Measurements from ENCODE around the gene SLC39A10.
"Not testable (repeated sequence)": the region's sequence is repeated elsewhere in the genome, so short reads cannot be mapped to it uniquely, and the experiment has no call there.

SLC39A10 gene, protein sequence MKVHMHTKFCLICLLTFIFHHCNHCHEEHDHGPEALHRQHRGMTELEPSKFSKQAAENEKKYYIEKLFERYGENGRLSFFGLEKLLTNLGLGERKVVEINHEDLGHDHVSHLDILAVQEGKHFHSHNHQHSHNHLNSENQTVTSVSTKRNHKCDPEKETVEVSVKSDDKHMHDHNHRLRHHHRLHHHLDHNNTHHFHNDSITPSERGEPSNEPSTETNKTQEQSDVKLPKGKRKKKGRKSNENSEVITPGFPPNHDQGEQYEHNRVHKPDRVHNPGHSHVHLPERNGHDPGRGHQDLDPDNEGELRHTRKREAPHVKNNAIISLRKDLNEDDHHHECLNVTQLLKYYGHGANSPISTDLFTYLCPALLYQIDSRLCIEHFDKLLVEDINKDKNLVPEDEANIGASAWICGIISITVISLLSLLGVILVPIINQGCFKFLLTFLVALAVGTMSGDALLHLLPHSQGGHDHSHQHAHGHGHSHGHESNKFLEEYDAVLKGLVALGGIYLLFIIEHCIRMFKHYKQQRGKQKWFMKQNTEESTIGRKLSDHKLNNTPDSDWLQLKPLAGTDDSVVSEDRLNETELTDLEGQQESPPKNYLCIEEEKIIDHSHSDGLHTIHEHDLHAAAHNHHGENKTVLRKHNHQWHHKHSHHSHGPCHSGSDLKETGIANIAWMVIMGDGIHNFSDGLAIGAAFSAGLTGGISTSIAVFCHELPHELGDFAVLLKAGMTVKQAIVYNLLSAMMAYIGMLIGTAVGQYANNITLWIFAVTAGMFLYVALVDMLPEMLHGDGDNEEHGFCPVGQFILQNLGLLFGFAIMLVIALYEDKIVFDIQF

DNA sequence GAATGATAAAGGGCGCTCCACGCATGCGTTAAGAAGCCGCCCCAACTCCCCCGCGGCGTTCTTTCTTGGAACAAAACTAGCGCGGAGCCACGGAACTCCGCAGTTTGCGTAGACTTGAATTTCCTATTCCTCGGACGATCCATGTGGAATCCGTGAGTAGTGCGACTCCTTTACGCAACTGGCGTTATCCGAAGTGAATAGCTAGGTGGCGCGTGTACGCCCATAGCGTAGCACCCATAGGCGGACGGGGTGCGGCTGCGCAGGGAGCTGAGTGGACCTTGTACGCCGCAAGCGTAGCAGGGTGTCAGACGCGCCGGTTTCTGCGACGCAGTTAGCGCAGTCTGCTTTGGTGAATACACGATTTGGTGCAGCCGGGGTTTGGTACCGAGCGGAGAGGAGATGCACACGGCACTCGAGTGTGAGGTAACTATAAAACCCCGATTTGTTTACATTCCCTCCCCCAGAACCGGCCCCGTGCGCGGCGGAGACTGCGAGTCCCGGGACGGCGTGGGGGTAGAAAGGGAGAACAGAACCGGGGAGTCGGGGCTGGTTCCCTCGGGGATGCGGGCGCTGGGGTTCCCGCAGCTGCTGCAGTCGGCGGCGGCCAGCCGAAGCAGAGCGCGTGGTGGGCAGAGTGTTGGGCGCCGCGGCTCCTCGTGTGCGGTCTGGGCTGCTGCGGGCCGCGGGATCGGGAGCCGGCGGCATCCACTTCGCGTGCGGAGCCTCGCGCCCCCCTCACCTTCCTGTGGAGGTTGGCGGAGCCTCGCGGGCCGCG, at the start of gene SLC39A10:
SLC39A10 (plus strand) TSS at position 368 of the 775 bp plus-strand sequence. CDS start 22,817 bp downstream, outside the sequence.
- peak; percentile 99 for FAIRE-seq

DNA sequence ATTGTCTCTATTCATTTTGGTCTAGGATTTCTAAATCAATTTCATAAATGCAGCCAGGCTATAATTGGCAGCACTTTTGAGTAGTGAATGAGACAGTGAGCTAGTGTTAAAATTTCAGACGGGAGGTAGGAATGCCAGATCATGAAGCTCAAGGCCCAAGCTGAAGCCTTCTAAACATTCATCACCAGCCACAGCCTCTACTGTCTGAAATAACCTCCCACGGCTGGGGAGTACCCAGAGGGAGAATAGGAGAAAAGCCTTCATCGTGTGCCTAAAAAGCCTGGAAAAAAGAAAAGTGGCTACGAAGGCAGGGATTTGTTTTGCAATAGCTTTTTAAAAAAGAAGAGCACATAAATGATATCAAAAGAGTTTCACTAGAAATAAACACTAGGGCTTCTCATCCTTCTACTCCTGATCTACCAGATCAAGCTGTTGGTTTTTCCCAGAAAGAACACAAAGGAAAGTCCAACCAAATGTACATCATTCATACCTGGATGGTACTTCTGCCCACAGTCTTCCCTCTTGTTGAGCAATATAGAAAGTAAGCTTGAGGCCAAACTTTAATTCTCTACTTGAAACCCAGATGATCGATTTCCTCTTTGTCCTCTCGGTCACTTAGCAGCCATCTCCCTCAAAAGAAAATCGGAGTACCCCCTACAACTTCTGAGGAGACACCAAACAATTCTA, 48.1 kb upstream of the SLC39A10 start:
- no peak for FAIRE-seq

DNA sequence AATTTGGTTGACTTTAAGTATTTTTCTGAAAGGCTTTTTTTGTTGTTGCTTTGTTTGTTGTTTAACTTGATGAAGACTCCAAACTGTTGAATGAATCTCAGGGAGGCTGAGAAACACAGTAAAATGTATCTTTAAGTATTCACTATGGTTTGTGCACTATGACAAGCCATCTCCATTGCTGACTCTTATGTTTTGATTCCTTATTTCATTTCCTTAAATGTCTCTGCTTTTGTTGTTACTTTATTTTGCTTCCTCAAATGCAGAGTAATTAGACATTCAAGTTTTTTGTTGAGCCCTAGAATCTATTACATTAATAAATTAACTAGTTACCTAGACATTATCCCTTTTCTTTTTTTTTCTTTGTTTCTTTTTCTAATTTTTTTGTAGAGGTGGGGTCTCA, 46.3 kb upstream of the SLC39A10 start:
- no peak for FAIRE-seq

DNA sequence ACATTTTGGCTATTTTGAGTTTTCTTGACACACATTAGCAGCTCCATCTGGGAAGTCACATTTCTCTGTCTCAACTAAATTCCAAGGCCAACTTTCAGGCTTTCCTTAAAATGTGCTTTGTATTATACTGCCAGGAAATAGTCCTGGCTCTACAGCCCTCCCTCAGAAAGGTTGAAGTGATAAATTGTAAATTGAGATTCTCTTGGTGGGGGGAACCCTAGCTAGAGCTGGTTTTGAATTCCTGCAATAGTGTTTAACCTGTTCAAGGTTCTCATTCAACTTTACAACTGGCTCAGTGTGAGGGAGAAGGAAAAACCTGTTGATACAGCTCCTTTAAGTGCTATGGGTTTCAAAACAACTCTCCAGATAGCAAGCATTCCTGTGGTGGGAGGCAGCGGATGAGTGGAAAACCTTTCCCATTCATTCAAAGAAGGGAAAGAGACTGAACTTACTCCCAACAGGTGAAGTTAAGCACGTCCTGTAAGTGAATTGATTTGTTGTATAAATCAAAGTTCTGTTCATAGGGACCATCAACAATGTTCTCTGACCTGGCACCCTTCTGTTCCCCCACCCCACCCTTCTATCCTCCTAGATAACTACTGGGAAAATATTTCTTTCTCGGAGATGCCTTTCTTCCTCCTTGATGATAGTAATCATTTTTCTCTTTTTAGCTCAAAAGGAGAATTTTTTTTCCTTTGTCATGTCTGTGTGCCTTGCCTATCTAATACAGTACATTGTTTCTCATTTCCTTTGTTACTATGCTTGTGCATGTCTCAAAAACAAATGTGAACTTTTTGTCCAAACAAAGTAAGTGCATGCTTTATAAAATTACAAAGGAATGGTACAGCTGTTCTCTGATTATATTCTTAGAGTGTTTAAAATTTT, 44.2 kb upstream of the SLC39A10 start:
- FAIRE-seq: no peak

DNA sequence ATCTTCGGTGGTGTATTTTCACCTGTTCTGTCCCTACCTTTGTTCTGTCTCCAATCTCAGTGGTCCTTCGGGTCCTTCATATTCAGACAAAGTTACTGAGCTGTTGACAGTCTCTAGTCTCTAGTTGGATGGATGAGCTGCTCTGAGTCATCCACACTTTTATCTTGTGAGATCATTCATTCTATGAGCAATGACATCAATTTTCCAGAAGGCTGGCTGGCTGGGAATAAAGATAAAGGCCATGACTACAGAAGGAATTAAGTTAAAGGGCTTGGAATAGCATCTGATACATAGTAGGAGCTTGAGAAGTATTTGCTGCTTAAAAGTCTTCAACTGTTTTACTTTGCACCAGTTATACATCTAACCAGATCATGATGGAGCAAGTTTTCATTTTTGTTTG, 43.1 kb upstream of the SLC39A10 start:
- FAIRE-seq: no peak

- FAIRE-seq: no peak
Observed at GRCh38 chr2:195619590-195619989, 37.4 kb upstream of the SLC39A10 start.

- FAIRE-seq: no peak
Observed at GRCh38 chr2:195620501-195620900, 36.5 kb upstream of the SLC39A10 start.

DNA sequence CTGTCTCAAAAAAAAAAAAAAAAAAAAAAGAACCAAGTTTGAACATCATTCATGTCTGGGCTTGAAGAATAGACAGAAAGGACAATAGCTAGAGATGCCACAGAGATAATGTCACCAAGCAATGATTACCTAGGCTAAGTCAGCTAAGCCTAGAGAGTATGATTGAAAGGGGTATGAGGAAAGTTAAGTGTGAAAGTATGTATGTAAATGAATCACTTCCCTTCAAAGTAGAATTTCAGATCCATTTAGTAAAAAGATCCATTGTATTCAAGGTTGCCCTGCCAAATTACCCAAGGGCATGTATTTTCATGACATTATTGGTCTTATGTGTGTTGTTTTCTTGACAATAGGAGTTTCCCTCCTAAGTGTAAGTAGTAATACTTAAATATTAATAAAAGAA, 34.1 kb upstream of the SLC39A10 start:
- no peak for FAIRE-seq

GRCh38 chr2:195626507-195626906, 30.5 kb upstream of the SLC39A10 start:
- FAIRE-seq: no peak

GRCh38 chr2:195628666-195629065, 28.4 kb upstream of the SLC39A10 start:
- no peak for FAIRE-seq

- FAIRE-seq: no peak
Observed at GRCh38 chr2:195632856-195633572, 24.0 kb upstream of the SLC39A10 start.

DNA sequence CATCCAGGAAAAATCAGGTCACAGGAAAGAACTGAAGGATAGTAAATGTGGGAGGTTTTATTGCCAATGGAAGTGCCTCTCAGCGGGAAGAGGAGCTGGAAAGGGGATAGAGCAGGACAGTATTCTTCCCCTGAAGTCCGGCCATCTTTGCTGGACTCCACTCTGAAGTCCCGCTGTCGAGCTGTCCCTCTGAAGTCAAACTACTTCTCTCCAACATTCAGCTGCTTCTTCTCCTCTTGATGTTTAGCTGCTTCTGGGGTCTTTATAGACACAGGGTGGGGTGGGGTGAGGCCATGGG, 23.5 kb upstream of the SLC39A10 start:
- FAIRE-seq: no peak

DNA sequence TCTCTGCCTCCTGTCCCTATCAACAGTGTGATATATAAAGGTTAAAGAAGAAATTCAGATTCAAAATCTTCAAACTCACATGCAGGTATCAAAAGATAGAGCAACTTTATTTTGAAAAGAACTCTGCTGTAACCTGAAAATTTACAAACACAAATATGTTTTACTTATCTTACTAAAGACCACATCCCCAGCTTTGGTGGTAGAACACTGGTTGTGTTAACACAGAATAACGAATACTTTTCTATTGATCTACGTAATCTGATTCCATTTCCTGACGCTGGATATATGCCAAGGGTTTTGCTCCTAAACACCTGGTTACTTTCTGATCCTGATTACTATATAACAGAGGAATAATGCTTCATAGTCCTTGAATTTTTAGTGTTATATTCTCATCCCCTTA, 23.1 kb upstream of the SLC39A10 start:
- FAIRE-seq: no peak

GRCh38 chr2:195636890-195637289, 20.1 kb upstream of the SLC39A10 start:
- FAIRE-seq: no peak

DNA sequence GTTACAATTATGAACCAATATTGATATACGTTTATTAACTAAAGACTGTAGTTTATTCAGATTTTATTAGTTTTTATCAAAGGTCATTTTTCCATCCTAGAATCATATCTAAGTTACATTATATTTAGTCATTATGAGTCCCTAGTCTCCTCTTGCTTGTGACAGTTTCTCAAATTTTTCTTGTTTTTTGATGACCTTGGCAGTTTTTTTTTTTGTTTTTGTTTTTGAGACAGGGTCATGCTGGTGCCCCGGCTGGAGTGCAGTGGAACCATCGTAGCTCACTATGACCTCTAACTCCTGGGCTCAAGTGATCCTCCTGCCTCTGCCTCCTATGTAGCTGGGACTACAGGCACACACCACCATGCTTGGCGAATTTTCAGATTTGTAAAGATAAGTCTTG, 18.3 kb upstream of the SLC39A10 start:
- FAIRE-seq: no peak

GRCh38 chr2:195639238-195639858, 17.7 kb upstream of the SLC39A10 start:
- no peak for FAIRE-seq

DNA sequence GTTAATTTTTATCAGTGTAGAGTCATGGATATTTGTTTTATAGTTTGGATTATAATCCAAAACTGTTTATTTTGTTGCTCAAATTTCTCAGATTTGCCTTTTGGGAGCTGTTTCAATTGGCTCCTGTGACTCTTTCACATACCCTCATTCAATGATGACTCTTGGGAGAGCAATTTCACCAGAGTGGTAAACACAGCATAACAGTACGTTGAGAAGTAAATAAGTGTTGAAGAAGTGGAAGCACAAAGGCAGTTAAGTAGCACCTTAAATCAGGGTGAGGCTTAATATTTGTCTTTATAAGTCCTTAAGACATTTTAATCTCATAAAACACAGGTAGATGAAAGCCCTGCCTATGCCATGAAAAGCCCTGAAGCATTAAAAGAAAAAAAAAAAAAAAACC, 17.1 kb upstream of the SLC39A10 start:
- no peak for FAIRE-seq

DNA sequence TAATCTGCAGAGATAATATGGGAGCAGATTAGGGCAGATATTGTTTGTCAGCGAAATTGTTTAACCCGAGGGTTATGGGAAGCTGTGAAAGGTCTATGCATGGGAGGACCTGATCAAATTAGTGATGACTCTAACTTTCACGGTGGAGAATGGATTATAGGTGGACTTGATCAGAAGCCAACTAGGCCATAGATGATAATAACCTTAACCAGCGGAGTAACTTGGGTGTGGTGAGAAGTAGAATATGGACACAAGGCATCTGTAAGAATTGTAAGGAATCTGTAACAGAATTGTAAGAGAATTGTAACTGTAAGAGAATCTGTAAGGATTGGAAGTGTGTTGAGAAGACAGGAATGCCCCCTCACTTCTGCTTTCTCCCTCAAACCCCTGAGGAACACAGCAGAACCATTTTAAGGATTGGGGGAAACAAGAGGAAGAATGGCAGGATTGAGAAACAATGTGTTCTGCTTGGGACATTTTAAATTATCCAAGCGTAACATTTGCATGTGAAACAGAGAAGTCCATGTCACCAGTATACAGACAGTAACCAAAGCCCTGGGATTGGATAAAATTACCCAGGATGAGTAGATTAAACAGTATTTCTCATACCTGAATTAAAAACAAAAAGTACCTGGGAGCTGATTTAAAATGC, 14.9 kb upstream of the SLC39A10 start:
- no peak for FAIRE-seq

GRCh38 chr2:195642679-195643068, 14.4 kb upstream of the SLC39A10 start:
- FAIRE-seq: no peak

DNA sequence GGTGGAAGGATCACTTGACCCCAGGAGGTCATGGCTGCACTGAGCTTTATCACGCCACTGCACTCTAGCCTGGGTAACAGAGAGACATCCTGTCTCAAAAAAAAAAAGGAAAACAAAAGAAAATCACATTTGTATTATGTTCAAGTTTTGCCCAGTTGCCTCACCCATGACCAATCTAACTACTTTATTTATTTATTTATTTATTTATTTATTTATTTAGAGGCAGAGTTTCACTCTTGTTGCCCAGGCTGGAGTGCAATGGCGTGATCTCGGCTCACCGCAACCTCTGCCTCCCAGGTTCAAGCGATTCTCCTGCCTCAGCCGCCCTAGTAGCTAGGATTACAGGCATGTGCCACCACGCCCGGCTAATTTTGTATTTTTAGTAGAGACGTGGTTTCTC, 12.3 kb upstream of the SLC39A10 start:
- FAIRE-seq: not testable (repeated sequence)
